Smooth muscle cell of the umbilical artery (primary cell): ENCODE results near the gene GNRH2. TPM values are rescaled to one million over a fixed set of nuclear protein-coding genes. Genes with fewer than 3 reads are reported as not detected.

Experiments used
- total RNA-seq: library from RNA; depleted of rRNA; stranded (reverse); fragments of >200 nt; gene quantifications from 2 replicates; pipeline ENCODE4 v1.2.3, GENCODE V29; 2014

GNRH2 gene, protein sequence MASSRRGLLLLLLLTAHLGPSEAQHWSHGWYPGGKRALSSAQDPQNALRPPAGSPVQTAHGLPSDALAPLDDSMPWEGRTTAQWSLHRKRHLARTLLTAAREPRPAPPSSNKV
- 0.59 TPM in 1 of 2 replicates, not detected in the other for total RNA-seq

DNA sequence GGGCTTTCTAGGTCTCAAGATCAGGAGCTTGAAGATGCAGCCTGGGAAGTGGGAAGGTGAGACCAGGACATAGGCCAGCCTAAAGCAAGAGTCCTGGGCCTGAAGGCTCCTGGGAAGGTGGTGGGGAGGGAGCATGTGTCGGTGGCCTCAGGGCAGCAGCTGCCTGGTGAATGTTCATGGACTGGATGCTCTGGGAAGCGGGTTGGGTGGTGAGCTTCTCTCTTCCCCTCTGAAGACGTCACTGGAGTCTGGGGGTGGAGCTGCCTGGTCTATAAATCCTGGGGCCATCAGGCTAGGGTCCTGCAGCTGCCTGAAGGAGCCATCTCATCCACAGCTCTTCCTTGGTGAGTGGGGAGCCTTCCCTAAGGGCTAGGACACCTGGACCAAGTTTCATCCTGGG, at the start of gene GNRH2:
GNRH2 (plus strand) TSS at position 301 of the 400 bp plus-strand sequence. CDS start 793 bp downstream, outside the sequence.

DNA sequence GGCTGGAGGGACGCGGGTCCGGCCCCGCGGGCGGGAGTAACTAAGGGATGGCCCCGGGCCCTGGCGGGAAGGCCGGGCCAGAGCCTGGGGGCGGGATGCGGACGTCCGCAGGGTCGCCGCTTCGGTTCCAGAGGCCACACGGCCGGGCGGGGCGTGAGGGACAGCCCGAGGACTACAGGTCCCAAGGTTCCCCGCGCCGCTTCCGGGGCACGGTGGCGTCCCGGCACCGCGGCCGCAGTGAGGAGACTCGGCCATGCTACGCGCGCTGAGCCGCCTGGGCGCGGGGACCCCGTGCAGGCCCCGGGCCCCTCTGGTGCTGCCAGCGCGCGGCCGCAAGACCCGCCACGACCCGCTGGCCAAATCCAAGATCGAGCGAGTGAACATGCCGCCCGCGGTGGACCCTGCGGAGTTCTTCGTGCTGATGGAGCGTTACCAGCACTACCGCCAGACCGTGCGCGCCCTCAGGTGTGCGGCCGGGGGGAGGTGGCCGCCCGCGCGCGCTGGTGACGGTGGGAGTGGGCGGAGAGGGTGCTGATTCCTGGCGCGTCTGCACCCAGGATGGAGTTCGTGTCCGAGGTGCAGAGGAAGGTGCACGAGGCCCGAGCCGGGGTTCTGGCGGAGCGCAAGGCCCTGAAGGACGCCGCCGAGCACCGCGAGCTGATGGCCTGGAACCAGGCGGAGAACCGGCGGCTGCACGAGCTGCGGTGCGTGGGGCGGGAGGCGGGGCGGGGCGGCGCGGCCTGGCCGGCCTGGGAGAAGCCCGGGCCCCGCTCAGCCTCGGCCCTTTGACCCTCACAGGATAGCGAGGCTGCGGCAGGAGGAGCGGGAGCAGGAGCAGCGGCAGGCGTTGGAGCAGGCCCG, 2.6 kb downstream of the GNRH2 start, which contains the start of gene MRPS26:
MRPS26 (plus strand) TSS at position 237 of the 861 bp plus-strand sequence; CDS start at position 254, 17 bp downstream.

DNA sequence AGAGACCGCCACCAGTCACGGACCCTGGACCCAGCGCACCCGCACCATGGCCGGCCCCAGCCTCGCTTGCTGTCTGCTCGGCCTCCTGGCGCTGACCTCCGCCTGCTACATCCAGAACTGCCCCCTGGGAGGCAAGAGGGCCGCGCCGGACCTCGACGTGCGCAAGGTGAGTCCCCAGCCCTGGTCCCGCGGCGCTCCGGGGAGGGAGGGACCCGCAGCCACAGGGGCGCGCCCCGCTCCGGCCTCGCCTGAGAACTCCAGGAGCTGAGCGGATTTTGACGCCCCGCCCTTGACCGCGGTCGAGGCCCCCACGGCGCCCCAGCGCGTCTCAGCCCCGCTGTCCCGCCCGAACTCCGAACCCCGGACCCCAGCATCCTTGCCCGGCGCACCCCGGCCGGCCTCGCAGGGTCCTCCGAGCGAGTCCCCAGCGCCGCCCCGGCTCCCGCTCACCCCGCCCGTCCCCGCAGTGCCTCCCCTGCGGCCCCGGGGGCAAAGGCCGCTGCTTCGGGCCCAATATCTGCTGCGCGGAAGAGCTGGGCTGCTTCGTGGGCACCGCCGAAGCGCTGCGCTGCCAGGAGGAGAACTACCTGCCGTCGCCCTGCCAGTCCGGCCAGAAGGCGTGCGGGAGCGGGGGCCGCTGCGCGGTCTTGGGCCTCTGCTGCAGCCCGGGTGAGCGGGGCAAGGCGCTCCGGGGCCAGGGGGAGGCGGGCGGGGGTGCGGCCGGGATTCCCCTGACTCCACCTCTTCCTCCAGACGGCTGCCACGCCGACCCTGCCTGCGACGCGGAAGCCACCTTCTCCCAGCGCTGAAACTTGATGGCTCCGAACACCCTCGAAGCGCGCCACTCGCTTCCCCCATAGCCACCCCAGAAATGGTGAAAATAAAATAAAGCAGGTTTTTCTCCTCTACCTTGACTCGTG, 28.4 kb downstream of the GNRH2 start, which contains the start of gene OXT:
OXT (plus strand) TSS at position 11 of the 920 bp plus-strand sequence; CDS start at position 47, 36 bp downstream.

DNA sequence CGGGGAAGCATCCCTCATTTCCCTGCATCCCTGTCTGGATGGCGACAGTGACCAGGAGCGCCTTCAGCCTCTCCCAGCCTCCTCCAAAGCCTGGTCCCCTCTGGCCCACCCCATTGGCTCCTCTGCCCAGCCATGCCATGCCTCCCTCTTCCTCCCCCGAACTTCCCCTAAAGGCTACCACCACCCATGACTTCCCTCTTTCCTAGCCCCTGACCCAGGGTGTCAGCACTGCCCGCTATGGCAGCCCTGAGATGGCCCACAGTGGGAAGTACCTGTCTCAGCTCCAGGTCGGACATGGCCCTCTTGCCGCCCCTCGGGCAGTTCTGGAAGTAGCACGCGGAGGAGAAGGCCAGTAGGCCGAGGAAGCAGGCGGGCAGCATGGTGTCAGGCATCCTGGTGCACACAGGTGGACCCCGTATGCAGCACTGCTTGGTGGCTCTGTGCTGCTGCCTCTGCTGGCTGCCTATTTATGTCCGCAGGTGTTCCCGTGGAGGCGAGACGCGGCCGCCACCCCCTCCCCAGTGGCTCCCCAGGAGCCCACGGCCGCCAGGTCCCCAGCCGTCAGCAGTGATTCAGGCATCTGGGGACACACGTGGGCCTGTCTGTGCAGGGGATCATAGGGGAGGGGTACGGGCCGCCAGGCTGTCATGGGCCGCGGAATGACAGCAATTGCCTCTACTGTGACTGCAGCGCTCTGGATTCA, 41.0 kb downstream of the GNRH2 start, which contains the start of gene AVP:
AVP (minus strand) TSS at position 442 of the 703 bp plus-strand sequence; CDS start at position 392, 50 bp downstream.

Other genes with a start within 250 kb of the GNRH2 start
- gene CPXM1, start 243.0 kb upstream of the GNRH2 start, total RNA-seq = 1.1 and 3.9 TPM in 2 replicates
- gene C20orf141, start 228.6 kb upstream of the GNRH2 start, total RNA-seq = not detected in 2 replicates
- gene TMEM239, start 227.3 kb upstream of the GNRH2 start, total RNA-seq = not detected in 2 replicates
- 26.5 and 33.0 TPM in 2 replicates for gene PCED1A, start 203.0 kb upstream of the GNRH2 start, total RNA-seq
- 51.2 and 57.6 TPM in 2 replicates for gene VPS16, start 202.9 kb upstream of the GNRH2 start, total RNA-seq
- gene PTPRA, start 170.1 kb upstream of the GNRH2 start, total RNA-seq = 20.2 and 32.8 TPM in 2 replicates
- gene MRPS26, start 2.4 kb downstream of the GNRH2 start, total RNA-seq = 25.2 and 30.6 TPM in 2 replicates
- gene OXT, start 28.0 kb downstream of the GNRH2 start, total RNA-seq = not detected in 2 replicates
- not detected in 2 replicates for gene AVP, start 41.1 kb downstream of the GNRH2 start, total RNA-seq
- 11.6 and 16.5 TPM in 2 replicates for gene FASTKD5, start 116.2 kb downstream of the GNRH2 start, total RNA-seq
- gene UBOX5, start 116.2 kb downstream of the GNRH2 start, total RNA-seq = 2.4 and 3.6 TPM in 2 replicates
- gene LZTS3, start 129.9 kb downstream of the GNRH2 start, total RNA-seq = 3.0 and 5.2 TPM in 2 replicates
- gene DDRGK1, start 161.1 kb downstream of the GNRH2 start, total RNA-seq = 26.4 and 30.3 TPM in 2 replicates
- 16.6 and 19.3 TPM in 2 replicates for gene ITPA, start 165.9 kb downstream of the GNRH2 start, total RNA-seq
- gene SLC4A11, start 195.6 kb downstream of the GNRH2 start, total RNA-seq = 1.2 and 1.9 TPM in 2 replicates